Myocyte (in vitro differentiated cells): Measurements from ENCODE around the gene COL6A3. TPM values are rescaled to one million over a fixed set of nuclear protein-coding genes. Genes with fewer than 3 reads are reported as not detected.
A peak's percentile ranks its signal among the peaks of the same experiment; 100 is the strongest.

ENCODE experiments used
- DNase-seq: peaks from one replicate; pipeline ENCODE4 v3.0.0-alpha.2; 2012; ENCODE audit warnings: low read depth
- total RNA-seq: library from RNA; depleted of rRNA; stranded (reverse); fragments of >200 nt; gene quantifications from 2 replicates; pipeline ENCODE4 v1.2.3, GENCODE V29; 2014

The COL6A3 gene
- total RNA-seq, 1 donor from 2014 or later: 9.1 TPM

DNA sequence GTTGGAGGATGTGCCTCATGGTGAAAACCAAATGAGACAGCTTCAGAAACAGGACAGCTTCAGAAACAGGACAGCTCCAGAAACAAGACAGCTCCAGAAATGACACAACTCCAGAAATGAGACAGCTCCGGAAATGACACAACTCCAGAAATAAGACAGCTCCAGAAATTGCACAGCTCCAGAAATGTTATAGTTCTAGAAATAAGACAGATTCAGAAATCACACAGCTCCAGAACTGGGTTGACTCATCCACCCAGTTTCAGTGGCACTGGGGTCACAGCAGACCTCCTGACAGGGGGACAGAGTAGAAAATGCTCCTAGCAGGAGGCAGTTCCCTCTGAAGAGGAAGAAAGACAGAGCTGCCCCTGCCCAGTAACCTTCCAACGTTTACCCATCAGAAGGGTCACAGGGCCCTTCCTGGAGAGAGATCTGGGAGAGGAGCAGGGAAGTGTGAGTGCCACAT is 26.9 kb upstream of the COL6A3 start:
- DNase-seq: no peak

DNA sequence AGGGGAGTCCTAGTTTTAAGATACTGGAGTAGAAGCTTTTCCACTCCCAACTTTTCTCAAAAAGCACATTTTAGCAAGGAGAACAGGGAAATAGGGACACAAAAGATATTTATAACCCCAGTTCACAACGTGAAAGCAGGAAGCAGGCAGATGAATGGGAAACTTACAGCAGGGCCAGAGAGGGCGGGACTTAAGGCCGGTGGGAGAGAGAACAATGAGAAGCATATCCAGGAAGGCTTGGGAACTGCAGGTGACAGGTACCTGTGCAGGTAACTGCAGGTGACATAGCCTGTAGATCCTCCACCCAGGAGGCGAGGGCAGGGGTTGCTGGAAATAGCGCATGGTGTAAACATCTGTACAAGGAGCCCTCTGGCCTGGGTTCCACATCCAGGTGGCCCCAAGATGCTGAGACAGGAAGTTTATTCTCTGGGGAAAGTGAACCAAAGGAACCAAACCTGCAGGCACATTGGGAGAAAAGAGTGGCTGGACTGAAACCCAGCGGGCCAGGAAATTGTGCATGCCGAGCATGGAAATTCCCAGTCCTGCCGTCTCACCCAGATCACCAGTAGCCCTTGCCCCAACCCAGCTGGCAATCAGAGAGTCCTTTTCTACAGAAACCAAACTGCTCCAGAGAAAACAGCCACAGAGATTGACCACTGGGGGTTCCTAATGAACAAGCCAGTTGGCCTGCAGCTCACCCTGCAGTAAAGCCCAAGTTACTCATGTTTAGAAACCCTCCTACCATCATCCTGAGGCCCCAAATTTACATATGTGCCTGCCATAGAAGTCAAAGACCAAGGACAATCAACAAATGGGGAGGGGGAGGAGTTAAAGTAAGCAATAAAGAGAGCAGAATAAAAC is 24.3 kb upstream of the COL6A3 start:
- DNase-seq: no peak

DNA sequence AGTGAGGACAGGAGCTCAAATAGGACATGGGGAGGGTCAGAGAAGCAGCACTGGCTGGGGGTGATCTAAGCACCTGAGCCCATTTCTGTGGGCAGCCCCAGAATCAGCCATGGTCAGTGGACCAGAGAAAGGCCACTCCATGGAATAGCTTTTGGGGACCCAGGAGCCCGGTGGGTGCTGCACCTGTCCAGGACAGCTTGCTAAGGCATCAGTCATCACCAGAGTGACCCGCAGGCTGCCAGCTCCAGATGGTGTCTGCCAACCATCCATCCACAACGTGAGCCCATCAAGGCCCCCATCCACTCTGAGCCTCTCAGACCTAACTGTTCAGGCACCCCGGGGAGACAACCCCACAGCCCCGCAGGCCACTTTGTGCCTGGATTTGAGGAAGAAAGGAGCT is 23.6 kb upstream of the COL6A3 start:
- DNase-seq: peak; percentile 62

DNA sequence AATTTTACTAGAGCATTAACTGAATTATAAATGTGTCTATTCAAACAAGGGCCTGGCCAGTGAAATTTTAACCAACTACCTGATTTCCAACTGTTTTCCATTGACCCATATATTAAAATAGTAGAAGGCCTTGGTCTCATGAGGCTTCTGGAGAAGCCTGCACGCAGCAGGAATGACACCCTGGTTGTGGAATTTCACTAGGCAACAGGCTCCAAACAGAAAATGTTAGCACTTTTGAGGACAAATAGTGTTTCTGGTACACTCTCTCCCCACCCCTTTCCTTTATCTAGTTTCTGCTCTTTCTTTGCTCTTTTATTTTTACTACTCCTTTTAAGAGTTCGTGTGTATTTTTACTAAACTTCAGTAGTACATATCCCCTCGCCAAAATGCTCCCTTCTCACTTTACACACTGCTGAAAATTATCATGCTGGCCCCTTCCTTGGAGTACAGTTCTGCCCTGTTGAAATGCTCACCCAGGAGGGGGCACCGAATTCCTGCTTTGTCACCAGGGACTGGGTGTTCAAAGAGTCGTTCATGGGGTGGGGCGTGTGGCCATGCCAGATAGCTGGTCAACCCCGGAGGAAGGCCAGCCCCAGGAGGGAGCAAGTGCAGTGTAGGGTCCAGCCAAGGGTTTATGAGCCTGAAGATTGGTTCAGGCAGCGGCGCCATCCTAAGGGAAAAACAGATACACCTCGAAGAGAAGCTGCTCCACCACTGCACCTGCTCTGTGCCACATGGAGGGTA is 22.1 kb upstream of the COL6A3 start:
- DNase-seq: peak; percentile 79

DNA sequence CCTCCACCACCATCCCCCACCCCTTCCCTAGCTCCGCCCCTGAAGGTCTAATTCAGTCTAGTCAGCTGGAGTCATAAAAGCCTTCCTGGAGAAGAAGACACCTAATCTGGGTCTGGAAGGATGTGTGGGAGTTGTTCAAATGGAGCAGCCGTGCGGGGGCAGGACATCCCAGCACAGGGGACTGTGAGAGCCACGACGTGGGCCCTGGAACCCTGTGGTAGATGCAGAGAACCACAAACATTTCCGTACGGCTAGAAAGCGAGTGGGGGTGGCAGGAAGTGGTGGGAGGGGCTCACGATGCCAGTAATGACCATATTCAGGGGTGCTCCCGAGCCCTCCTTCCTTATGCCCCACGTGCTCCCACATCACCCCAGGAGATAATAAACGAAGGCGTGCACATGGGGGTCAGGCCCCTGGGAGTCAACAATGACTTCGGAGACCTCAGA is 20.9 kb upstream of the COL6A3 start:
- DNase-seq: peak; percentile 71

DNA sequence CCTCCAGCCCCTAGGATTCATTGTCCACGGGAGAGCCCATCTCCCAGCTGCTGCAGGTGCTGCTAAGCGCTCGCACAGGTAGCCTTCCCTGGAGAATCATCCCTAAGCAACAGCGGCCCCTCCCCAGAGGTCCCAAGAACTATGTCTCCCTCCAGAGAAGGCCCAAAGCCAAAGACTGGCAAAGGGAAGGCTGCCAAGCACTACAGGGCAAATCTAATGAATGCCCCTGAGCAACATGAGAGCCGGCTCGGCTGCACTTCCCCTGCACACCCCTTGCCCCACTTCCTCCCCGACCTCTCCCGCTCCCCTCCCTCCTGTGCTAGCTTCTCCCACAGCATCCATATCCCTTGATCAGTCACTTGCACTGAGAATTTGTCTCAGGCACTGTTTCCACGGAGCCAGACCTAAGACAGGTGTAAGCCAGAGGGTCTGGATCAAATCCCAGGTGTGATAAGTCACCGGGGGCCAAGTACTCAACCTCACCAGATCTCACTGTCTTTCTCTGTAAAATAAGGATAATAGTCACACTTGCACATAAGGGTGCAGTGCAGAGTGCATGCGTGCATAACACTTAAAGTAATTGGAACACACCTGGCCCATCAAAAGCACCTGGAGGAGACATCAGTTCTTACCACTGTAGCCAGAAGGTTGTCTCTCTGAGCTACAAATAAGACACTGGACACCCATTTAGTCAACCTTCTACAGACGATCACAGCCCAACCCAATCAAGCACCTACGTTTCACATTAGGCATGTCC is 20.1 kb upstream of the COL6A3 start:
- no peak for DNase-seq

DNA sequence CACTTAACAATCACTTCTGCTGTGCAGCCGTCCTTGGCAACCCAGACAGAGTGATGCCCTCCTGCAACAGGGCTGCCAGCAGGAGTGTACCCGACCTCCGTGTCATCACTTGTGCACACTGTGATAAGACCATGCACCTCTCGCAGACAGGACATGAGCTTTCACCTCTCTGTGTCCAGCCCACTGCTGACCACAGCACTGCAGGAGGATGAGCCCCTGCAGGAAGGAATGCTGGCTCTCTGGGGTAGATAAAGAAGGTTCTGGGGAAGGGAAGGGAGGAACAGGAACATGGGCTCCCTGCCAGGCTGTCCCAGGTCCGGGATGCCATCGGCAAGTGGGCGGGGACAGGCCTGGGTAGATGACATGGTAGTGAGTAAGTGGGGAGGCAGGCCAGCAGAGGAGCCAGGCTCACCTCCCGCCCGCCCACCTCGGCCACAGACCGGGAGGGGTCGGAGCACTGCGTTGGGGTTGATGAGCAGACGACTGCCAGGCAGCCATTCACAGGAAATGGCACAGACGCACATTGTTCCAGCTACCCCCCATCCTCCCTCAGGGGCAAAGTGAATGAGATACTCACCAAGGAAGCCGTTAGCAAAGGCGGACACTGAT is 18.6 kb upstream of the COL6A3 start:
- DNase-seq: peak; percentile 48

DNA sequence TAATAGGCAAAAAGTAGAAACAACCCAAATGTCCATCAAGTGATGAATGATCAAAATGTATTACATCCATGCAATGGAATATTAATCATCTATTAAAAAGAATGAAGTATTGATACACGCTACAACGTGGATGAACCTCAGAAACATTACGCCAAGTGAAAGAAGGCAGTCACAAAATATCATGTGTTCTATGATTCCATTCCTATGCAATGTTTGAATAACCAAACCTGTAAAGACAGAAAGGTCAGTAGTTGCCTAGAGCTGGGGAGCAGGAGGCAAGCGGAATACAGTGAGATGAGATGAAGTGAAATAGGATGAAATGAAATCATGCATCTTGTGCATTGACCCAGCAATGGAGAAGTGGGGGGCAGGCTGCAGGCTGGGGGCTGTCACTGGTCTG is 17.9 kb upstream of the COL6A3 start:
- no peak for DNase-seq

DNA sequence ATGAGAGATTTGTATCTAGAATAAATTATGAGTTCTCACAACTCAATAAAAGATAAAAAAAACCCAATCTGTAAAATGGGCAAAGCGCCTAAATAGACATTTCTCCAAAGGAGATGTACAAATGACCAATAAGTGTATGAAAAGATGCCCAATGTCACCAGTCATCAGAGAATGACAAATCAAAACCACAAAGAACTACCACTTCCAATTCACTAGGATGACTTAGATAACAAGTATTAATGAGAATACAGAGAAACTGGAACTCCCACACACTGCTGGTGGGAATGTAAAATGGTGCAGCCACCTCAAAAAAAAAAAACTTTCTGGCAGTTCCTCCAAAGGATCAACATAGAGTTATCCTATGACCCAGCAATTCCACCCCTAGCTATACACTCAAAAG is 17.4 kb upstream of the COL6A3 start:
- peak; percentile 46 for DNase-seq

DNA sequence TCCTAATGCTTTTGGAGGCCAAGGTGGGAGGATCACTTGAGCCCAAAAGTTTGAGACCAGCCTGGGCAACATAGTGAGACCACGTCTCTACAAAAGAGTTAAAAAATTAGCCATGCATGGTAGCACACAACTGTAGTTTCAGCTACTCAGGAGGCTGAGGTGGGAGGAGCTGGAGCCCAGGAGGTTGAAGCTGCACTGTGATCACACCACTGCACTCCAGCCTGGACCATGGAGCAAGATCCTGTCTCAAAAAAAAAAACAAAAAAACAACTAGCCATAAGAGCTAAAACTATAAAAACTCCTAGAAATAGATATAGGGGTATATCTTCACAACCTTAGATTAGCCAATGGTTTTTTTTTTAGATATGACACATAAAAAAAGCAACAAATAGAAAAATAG is 16.9 kb upstream of the COL6A3 start:
- DNase-seq: no peak

DNA sequence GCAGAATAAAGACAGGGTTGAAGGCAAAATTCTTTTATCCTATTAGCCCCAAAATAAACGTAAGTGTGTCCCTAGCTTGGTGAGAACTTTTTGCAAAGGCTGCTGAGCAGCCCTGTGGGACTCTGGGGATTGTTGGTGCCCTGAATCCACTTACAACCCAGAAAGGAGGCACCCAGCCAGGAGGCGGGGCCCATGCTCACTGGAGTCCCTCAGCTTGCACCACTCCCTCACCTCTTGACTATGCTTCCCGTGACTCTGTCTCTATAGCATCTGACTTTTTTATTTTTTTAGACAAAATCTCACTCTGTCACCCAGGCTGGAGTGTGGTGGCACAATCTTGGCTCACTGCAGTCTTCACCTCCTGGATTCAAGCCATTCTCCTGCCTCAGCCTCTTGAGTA is 15.8 kb upstream of the COL6A3 start:
- DNase-seq: no peak

DNA sequence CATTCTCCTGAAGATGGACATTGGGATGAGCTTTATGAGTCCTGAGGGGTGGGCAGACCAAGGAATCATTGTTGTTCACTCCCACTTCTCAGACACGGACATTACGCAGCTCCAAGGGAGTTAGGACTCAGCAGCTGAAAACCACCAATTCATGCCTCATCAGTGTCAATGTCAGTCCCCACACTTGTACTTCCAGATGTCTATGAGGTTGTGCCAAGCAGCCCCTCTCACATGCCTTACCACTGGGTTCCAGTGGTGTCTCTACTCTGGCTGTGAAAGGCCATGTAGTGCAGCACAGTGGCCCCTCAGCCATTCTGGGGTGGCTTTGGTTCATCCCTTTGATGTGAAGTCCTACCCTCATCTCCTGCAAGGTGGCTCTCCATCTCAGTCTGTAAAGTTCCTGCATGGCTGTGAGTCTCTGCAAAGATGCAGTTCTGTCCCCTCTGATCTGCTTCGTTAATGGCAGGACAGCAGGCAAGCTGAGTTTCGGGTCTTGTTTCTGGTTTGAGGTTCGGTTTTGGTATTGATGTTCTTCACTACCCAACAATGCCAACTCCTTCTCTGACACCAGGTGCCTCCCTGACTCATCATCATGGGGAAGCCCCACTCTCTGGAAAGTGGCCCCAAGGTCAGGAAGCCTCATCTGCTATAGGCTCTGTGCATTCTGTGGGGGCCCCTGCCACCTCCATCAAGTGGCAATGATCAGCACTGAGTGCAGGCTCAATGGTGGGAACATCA is 14.0 kb upstream of the COL6A3 start:
- no peak for DNase-seq

DNA sequence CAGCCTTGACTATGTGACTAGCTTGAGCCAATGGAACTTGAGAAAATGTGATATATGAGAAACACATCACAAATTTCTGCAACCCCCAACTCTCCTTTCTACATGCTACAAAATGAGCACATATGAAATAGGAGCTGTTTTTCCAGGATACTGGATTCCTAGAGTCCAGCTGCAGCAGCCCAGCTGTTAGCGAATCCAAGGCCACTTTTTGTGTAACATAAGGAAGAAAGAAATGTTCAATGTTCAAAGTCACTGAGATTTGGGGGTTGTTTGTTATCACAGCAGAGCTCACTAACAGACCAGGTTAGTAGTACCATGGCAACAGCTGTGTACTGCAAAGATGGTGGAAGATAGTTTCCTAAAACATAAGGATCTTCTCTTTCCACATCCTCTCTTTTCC is 12.6 kb upstream of the COL6A3 start:
- DNase-seq: no peak

DNA sequence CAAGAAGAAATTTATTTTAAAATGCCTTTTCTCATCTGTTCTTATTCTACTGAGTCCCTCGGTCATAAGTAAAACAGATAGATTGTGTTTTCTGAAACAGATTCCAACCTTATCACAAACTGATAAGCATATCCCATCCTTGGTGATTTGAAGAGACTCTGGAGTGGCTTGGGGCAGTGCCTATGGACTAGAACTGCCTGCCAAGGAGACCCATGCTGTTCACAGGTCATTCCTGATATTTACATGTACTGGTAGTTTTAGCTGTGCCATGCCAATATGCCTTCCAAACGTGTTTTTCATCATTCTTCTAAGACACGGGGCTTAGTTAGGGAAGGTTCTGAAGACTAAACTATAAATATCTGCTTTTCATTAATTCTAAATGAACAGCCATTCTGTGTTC is 11.4 kb upstream of the COL6A3 start:
- DNase-seq: no peak

DNA sequence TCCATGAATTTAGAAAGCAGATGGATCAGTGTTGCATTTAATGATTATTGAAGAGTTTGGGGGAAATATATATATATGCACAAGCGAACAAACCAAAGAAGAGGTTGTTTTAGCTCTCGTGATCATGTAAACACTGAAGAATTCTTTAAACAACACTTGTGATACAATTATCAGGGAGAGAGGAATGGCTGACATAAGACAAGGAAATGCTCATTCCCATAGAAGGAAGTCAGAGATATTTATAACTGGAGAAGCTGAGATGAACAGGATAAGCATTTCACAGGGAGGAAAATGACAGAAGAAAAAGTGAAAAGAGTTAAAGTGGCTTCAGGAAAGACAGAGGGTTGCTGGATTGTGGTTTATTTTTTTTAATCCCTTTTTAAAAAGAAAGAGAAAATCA is 10.6 kb upstream of the COL6A3 start:
- DNase-seq: no peak

DNA sequence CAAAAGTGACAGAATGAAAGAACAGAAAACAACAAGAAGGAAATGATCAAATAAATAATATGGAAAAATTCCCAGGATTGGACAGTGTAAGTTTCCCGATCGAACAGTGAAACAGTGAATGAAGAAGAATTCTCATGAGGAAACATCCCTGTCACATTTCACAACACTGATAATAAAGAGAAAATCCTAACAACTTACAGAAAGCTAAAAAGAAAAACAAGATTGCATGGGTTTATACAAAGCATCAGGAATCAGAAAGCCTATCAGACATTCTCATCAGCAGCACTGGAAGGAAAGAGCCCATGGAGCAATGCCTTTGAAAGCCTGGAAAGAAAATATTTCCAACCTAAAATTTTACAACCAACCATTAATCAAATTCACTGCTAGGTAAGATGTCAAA is 9.9 kb upstream of the COL6A3 start:
- DNase-seq: no peak

DNA sequence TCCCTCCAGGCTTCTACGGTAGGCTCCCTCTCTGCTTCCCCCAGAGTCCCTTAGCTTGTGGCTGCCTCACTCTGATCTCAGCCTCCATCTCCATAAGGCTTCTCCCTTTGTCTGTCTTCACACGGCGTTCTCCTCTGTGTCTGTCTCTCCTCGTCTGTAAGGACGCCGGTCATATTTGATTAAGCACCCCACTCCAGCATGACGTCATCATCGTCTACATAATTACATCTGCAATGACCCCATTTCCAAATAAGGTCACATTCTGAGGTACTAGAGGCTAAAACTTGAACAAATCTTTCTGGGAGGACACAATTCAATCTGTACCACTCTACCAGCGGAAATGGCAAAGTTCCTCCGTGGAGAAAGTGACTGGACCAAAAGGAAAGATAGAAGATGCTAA is 8.3 kb upstream of the COL6A3 start:
- no peak for DNase-seq

DNA sequence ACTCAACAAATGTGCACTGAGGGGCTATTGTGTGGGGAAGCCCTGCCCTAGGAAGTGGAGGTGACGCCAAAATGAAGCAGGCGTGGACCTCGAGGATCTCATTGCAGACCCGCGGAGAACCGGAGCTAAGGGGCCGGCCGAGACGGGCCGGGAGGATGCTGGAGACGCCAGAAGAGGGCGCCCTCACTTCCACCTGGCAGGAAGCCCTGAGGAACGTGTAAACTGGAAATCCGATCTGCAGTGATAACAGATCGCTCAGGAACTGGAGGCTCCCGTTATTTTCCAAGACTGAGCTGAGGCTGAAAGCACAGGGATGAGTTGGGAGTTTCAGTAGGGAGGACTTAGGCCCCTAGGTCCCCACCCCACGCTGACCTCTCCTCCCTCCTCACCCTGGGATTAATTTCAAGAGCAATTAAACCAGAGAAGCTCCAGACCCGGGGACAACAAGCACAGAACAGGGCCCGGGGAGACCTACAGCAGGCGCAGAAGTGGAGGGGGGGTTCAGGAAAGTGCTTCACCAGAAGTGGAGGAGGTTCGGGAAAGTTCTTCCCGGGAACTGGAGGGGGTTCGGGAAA is 7.7 kb upstream of the COL6A3 start:
- DNase-seq: peak; percentile 83

DNA sequence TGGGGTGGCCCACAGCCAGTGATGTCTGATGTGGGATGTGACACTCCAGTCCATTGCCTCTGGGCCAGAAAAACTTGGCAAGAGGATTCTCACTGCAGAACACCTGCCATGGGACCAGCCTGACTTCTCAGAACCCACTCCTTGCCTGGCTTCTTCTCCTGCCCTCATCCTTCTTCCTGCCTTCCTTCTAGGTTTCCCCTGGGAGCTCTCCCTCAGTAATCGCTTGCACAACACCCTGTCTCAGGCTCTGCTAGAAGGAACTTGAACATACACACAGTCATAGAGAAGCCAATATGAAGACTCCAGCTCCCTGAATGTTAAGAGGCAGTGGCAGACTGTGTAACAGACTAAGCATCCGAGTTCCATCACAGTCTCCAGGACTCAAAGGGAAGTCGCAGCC is 4.3 kb upstream of the COL6A3 start:
- no peak for DNase-seq
